C1 segment of cervical spinal cord (tissue), 14 donors: Measurements from ENCODE around the gene TRIOBP.

Source experiments
- DNase-seq, 14 donors: peaks; one replicate each; lab custom pipeline; 2025; lab: John Stamatoyannopoulos, UW

Gene TRIOBP

DNA sequence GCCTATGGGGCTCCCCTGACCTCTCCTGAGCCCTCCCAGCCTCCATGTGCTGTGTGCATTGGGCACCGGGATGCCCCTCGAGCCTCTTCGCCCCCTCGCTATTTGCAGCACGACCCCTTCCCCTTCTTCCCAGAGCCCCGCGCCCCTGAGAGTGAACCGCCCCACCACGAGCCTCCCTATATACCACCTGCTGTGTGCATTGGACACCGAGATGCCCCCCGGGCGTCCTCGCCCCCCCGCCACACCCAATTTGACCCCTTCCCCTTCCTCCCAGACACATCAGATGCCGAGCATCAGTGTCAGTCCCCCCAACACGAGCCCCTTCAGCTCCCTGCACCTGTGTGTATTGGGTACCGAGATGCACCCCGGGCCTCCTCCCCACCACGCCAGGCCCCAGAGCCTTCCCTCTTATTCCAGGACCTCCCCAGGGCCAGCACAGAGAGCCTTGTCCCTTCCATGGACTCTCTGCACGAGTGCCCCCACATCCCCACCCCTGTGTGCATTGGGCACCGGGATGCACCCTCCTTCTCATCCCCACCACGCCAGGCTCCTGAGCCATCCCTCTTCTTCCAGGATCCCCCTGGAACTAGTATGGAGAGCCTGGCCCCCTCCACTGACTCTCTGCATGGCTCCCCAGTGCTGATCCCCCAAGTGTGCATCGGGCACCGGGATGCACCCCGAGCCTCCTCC is 28.8 kb downstream of the TRIOBP start:
- DNase-seq: no peak

DNA sequence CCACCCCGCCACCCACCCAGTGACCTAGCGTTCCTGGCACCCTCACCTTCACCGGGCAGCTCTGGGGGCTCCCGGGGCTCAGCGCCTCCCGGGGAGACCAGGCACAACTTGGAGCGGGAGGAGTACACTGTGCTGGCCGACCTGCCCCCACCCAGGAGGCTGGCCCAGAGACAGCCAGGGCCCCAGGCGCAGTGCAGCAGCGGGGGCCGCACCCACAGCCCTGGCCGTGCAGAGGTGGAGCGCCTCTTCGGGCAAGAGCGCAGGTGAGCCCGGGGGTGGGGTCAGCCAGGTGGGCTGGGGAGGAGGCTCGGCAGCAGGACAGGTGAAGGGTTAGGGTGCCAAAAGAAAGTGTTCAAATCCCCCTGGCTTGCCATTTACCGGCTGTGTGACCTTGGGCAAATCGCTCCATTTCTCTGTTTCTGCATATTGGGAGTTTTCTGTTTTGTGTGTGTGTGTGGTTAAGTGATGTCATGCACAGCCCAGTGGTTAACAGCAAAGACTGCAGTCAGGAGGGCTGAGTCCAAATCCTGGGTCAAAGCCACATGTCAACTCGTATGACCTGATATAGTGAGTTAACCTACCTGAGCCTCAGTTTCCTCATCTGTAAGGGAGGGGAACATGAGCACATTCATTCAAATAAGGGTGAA is 29.5 kb downstream of the TRIOBP start:
- no peak for DNase-seq

DNA sequence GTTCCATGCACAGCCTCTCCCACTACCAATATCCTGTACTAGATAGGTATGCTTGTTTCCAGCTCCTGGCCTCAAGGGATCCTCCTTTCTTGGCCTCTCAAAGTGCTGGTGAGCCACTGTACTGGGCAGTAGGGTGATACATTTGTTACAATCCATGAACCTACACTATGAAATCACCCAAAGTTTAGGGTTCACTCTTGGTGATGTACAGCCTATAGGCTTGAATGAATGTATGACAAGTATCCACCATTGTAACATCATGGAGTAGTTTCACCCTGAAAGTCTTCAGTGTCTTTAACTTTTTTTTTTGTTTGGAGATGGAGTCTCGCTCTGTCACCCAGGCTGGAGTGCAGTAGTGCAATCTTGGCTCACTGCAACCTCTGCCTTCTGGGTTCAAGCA is 31.8 kb downstream of the TRIOBP start:
- no peak for DNase-seq

DNA sequence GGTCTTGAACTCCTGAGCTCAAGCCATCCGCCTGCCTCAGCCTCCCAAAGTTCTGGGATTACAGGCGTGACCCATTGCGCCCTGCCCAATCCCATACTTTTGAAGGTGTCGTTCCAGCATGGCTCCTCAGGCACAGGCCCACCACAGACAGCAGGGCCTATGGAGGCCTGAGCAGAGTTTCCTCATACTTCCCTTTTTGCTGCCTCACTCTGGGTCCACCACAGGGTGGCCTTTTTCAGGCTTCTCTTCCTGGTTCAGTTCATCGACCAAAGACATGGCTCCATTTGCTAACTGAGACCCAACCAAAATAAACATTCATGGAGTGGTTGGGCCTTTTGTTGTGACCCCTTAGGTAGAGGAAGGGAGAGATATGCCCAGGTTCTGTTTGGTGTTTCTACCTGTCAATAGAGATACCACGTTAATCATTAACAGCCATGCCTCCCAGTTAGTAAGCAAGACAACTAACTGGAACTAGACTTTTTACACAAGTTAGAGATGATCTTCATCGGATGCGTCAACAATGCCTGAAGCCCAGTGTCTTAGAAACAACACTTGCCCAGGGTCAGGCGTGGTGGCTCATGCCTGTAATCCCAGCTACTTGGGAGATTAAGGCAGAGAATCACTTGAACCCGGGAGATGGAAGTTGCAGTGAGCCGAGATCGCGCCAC is 35.1 kb downstream of the TRIOBP start:
- no peak for DNase-seq

DNA sequence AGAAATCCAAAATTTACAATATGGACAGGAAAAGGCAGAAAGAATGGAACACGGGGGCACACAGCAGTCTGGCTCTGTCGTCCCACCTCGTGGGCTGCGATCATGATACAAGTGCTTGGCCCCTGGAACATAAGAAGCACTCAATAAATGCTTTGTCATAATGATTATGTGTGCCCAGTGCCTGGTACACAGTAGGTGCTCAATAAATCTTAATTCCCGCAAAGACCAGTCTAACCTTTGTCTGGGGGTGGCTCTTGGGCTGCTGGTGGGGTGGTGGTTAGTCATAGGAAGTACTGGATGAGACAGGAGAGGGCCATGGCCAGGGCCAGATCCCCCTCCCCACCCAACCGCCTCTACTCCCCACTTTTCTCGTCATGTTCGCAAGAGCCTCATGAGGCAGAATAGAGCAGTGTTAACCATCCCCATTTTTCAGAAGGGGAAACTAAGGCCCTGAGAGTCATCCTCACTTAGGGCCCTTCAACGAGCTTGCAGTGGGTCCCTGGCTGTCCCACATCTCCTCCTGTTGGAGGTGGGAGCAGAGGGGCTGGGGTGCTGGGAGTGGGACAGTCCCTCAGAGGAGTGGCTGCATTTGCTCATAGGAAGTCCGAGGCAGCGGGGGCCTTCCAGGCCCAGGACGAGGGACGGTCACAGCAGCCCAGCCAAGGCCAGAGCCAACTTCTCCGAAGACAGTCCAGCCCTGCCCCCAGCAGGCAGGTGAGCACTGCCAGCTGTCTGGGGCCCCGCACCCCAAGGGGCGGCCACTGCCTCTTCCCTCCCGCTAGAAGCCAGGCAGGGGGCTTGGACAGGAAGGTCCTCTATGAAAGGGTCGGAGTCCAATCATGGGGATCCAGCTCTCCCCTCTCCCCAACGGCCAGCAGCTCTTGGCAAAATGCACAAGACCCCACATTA is 36.1 kb downstream of the TRIOBP start:
- no peak for DNase-seq

DNA sequence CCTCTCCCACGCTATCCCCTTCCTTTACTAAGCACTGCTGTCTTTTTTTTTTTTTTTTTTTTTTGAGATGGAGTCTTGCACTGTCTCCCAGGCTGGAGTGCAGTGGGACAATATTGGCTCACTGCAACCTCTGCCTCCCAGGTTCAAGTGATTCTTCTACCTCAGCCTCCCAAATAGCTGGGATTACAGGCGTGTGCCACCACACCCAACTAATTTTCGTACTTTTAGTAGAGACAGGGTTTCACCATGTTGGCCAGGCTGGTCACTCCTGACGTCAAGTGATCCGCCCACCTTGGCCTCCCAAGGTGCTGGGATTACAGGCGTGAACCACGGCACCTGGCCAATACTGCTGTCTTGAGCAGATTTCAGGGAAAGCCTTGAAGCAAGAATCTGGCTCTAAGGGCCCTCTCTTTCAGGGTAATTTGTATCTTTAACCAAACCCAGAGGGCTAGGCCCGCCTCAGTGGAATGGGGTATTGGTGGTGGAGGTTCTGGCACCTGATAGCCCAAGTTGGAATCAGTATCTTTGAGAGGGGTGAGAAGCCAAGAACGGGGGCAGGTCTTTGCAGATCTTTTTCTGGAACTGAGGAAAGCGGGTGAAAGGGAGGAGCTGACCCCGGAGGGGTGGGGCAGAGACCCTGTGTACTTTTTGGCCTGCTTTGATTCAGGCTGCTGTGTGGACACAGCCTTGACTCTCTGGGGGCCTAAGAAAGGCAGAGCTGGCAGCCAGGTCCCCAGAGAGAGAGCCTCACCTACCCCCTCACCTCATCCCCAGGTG is 37.0 kb downstream of the TRIOBP start:
- no peak for DNase-seq

DNA sequence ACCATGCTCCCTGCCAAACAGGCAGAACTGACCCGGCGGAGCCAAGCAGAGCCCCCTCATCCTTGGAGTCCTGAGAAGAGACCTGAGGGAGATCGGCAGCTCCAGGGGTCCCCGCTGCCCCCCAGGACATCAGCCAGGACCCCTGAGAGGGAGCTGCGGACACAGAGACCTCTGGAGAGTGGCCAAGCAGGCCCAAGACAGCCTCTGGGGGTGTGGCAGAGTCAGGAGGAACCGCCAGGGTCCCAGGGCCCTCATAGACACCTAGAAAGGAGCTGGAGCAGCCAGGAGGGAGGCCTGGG is 37.5 kb downstream of the TRIOBP start:
- DNase-seq: no peak

DNA sequence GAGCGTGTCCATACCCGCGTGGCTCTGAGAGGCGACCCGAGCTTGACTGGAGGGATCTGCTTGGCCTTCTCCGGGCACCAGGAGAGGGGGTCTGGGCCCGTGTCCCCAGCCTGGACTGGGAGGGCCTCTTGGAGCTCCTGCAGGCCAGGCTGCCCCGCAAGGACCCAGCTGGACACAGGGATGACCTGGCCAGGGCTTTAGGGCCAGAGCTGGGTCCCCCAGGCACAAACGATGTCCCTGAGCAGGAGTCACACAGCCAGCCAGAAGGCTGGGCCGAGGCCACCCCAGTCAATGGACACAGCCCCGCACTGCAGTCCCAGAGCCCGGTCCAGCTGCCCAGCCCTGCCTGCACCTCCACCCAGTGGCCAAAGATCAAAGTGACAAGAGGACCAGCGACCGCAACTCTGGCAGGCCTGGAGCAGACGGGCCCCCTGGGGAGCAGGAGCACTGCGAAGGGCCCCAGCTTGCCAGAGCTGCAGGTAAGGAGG is 38.2 kb downstream of the TRIOBP start:
- peak in 5 of 14 donors; percentile 15 to 62 (median 25) for DNase-seq

DNA sequence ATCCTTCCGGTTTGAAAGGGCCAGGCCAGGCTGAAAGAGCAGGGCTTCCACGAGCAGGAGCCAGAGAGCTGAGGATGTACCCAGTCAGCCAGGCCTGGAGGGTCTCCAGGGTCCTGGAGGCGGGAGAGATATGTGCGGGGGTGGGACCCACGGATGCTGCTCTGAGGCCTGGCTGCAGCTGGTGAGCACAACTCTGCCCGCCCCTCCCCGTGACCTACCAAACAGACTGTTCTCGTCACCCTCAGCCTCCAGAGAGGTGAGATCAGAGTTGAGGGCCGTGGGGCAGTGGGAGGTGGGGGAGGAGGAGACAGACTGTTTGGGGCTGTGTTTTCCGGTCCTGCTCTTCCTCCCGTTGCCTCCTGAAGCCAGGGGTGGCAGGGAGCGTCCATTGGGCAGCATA is 42.2 kb downstream of the TRIOBP start:
- DNase-seq: no peak

DNA sequence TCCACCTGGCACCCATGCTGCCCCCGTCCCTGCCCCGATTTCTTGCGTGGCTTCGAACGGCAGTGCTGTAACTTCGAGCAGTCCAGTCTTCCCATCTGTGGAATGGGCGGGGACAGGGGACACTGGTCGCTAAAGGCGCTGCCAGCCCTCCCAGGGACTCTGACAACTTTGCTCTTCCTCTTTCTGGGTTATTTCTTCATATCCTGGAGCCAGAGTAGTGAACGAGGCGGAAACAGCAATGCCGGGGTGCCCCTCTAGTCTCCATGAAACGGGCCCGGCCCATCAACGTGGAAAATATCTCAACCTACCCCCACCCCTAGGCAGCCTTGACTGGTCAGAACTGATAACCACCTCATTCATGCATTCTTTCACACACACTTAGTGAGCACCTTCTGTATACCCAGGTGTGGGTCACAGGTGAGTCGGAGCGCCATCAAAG is 42.8 kb downstream of the TRIOBP start:
- DNase-seq: no peak

DNA sequence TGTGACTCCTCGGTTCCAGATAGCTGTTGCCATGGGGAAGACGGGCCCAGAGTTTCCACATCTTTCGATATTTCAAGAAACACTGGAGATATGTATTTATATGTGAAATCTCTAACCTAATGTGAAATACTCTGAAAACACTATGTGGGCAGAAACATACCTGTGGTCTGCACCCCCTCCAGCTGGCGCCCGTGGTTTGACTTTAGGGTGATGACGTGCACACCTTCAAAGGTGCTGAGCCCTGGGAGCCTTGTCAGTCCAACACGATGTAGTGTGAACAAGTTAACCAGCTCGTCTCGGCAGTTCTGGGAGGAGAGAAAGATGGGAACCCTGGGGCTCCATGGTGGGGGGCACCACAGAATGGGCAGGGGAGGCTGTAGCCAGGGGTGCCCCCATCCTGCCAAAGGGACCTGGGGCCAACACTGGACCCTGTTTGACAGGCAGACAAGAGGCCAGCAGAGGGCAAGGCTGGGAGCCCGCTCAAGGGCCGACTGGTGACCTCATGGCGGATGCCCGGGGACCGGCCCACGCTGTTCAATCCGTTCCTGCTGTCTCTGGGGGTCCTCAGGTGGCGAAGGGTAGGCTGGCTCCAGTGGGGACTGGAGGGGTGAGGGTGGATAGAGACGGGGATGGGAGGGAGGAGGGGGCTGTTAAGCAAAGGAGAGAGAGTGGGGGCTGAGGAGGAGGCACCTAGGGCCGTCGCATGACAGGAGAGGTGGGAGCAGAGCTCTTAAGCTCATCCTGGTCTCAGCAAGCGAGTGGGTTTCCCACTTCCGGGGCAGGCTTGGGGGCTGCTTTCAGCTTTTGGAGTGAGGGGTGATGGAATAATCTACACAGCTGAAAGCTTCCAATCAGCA is 43.8 kb downstream of the TRIOBP start:
- no peak for DNase-seq

DNA sequence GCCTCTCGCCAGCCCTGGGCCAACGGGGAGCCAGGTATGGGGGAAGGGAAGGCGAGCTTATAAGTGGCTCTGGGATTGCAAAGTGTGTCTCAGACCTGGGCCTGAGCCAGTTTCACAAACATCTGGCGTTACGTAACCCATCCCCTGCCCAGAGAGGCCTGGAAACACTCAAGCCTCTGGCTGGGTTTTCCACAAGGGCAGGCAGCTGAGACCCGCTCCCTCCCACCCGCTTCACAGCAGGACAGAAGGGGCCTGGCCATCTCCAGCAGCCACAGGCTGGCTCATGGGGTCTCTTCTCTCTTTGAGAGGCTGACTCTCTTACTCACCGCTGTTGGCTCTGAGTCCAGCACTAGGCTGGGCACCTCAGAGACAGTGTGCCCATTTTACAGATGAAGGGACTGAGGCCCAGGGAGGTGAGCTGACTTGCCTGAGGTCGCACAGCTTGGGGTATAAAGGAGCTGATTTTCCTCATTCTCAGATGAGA is 44.5 kb downstream of the TRIOBP start:
- DNase-seq: peak in 1 of 14 donors; percentile 22

DNA sequence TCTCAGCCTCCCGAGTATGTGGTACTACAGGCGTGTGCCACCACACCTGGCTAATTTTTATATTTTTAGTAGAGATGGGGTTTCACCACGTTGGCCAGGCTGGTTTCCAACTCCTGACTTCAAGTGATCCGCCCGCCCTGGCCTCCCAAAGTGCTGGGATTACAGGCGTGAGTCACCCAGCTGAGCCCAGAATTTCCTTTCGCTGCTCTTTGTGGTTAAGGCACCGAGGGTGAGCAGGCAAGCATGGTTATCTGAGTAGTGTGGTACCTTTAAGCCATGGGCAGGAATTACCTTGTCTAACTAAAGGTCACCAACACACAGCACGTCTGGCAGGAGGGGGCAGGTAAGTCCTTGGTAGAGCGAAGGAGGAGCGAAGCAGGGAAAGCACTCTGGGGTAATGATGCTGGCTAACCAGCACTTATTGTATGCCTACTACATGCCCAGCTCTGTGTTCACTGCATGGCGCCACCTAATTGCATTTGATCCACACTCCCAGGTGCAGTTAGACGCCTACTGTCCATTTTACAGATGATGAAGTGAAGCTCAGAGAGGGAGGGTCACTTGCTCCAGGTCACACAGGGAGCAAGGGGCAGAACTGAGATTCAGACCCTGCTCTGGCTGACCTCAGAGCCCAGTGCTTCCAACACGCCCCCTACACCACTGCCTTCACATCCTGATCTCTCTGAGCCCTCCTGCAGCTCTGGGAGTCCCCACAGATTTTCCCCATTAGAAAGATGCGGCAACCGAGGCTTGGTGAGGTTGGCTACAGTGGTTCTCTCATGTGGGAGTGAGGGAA is 45.7 kb downstream of the TRIOBP start:
- DNase-seq: no peak

DNA sequence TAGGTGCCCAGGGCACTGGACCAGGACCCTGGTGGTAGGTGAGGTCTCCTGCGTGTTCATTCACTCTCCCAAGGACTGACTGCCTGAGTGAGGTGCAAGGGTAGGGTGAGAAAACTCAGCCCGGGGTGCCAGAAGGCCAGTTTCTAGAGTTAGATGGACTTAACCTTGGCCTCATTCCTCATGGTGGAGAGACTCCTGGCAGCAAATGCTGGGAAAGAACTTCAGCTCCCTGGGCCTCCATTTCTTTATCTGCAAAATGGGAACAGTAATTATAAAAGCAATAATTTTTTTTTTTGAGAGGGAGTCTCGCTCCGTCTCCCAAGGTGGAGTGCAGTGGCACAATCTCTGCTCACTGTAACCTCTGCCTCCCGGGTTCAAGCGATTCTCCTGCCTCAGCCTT is 47.7 kb downstream of the TRIOBP start:
- DNase-seq: no peak

DNA sequence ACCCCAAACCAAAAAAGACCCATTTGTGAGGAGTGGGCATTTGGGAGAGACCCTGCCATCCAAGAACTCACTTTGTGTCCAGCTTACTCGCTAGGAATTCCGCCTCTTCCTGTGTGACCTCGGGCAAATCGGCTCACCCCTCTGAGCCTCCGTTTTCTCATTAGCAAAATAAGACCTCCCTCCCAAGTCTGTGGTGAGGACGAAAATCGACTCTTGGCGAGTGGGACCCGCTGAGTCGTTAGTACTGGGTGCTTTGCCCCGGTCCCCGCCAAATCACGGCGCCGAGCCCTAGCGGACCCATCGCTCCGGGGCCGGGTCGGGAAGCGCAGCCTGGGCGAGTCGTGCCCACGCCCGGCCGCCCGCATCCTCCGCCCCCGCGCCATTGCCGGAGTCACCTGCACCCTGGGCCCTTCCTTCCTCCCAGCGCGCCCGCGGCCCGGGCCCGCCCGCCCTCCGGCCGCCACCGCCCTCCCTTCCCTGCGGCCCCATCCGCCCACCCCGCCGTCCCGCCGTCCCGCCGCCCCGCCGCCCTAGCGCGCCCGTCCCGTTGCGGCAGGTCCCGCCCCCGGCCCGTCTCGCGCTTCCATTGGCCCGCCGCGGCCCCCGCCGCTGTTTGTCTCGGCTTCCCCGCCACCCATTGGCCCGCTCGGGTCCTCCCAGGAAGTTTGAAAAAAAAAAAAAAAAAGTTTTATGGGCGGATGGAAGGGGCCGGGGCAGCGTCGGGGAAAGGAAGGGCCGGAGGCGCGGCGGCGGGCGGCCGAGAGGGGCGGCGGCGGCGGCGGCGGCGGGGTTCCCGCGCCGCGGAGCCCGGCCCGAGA is 48.9 kb downstream of the TRIOBP start:
- DNase-seq: peak in 13 of 14 donors; percentile 33 to 90 (median 73)

DNA sequence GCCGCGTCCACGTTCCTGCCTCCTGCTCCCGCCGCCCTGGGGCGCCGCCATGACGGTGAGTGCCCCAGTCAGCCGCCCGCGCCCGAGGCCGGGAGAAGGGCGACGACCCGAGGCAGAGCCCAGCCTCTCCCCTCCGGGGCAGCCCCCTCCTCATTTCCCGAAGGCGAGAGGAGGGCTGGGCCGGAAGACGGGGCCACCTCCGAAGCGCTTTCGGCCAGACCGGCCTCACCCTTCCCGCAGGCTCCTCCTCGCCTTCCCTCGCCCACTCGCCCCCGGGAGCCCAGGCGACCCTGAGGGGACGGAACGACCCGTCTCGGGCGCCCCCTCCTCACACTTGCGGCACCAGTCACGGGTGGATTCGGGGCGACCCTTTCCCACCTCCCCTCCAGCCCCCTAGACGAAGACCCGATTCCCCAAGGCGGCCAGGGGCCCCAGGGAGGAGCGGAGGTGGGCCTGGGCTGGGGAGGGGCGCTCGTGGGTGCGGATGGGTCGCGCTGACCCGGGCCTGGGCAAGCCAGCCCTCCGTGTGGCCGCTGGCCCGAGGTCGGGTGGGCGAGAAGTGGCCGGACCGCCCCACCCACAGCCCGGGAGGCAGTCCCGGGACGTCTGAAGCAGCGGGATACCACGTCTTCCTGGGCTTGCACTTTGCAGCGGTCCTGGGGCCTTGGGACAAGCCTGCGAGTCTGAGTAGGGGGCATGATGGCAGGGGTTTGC is 49.7 kb downstream of the TRIOBP start:
- peak in 1 of 14 donors; percentile 48 for DNase-seq

DNA sequence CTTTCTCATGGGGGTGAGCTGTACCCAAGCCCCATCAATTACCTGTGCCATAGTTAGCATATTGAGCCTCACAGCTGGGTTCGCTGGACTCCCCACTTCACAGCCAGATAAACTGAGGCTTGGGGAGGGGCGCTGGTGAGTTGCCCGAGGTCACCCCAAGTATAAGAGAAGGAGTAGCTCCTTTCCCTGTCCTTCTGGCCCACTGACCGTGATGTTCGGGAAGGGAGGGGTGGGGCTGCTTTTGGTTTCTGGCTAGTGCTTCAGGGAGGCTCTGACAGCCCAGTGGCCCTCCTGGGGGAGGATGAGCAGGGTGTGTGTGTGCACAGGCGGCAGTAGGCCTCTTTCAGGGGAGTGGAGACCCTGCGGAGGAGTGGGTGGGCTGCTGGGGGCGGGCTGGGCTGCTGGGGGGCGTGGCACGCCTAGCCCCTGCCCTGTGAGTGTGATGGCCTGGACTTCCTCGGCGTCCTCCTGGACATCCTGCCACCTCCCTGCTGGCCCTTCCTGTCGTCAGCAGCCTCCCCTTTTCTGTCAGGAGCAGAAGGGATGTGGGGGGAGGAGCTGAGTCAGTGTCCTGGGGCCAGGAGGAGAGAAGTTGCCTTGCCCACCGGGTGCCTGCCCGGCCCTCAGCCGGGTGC is 50.3 kb downstream of the TRIOBP start:
- DNase-seq: no peak
